Measurements from ENCODE around the gene PLPP1. TPM values are rescaled to one million over a fixed set of nuclear protein-coding genes. Genes with fewer than 3 reads are reported as not detected.

PLPP1 gene
- total and polyA plus RNA-seq, 8 donors, result 56.2 to 93.6 (median 85.1) TPM

- H3K27ac ChIP-seq, result no peak overlapping the region
- no peak for DNase-seq
- TF ChIP-seq CTCF (IDR thresholded peaks at IDR 0.05), result no peak
- intact Hi-C loops (cut with DNase I), result no loop called here
- peaks cover 0 to 5% of the 10 kb centered on the region in 2 donors for H3K4me1 ChIP-seq
- ATAC-seq, result no peak
- peaks cover 0 to 50% of the 10 kb centered on the region in 2 donors for H3K36me3 ChIP-seq
- no peaks in the 10 kb centered on the region for H3K9me3 ChIP-seq
- no peak overlapping the region for H3K4me3 ChIP-seq
- no peaks in the 10 kb centered on the region for H3K27me3 ChIP-seq
These were observed 123.9 kb downstream of the PLPP1 start for GRCh38 chr5:55410845-55411244.

- H3K4me1 ChIP-seq, result peaks cover 0 to 5% of the 10 kb centered on the region in 2 donors
- H3K27me3 ChIP-seq, result no peaks in the 10 kb centered on the region
- no peak overlapping the region for H3K27ac ChIP-seq
- no peak for TF ChIP-seq CTCF (IDR thresholded peaks at IDR 0.05)
- H3K9me3 ChIP-seq, result no peaks in the 10 kb centered on the region
- peaks cover 0 to 52% of the 10 kb centered on the region in 2 donors for H3K36me3 ChIP-seq
- no peak for ATAC-seq
- intact Hi-C loops (cut with DNase I), result loop anchor here in 1 of 2 donors (5.0 kb wide), 1 partner anchor 278 kb away; no protein-coding TSS in a partner anchor
- no peak for DNase-seq
- no peak overlapping the region for H3K4me3 ChIP-seq
These were observed 125.0 kb downstream of the PLPP1 start for GRCh38 chr5:55409775-55410174.

GRCh38 chr5:55407984-55408383, 126.8 kb downstream of the PLPP1 start:
- H3K36me3 ChIP-seq, result peaks cover 0 to 64% of the 10 kb centered on the region in 2 donors
- DNase-seq, result no peak
- H3K27me3 ChIP-seq, result no peaks in the 10 kb centered on the region
- ATAC-seq, result no peak
- H3K9me3 ChIP-seq, result no peaks in the 10 kb centered on the region
- intact Hi-C loops (cut with DNase I), result loop anchor here in 1 of 2 donors (5.0 kb wide), 1 partner anchor 279 kb away; no protein-coding TSS in a partner anchor
- no peak overlapping the region for H3K4me3 ChIP-seq
- H3K4me1 ChIP-seq, result peaks cover 0 to 5% of the 10 kb centered on the region in 2 donors
- no peak overlapping the region for H3K27ac ChIP-seq
- TF ChIP-seq CTCF (IDR thresholded peaks at IDR 0.05), result no peak

GRCh38 chr5:55407059-55407684, 127.6 kb downstream of the PLPP1 start:
- peak; percentile 80 for ATAC-seq
- intact Hi-C loops (cut with DNase I), result loop anchor here in 1 of 2 donors (5.0 kb wide), 1 partner anchor 280 kb away; no protein-coding TSS in a partner anchor
- H3K36me3 ChIP-seq, result peaks cover 0 to 70% of the 10 kb centered on the region in 2 donors
- no peaks in the 10 kb centered on the region for H3K27me3 ChIP-seq
- peaks cover 0 to 5% of the 10 kb centered on the region in 2 donors for H3K4me1 ChIP-seq
- peak; percentile 22 to 54 for TF ChIP-seq CTCF (IDR thresholded peaks at IDR 0.05)
- peak in 1 of 4 donors; percentile 58 for DNase-seq
- H3K9me3 ChIP-seq, result no peaks in the 10 kb centered on the region
- no peak overlapping the region for H3K4me3 ChIP-seq
- H3K27ac ChIP-seq, result no peak overlapping the region

- Histone ChIP-seq H3K4me3 (no peak overlapping the region), H3K9me3 (no peaks in the 10 kb centered on the region), H3K27me3 (no peaks in the 10 kb centered on the region), H3K36me3 (peaks cover 0 to 70% of the 10 kb centered on the region in 2 donors), H3K27ac (no peak overlapping the region), H3K4me1 (peaks cover 0 to 5% of the 10 kb centered on the region in 2 donors)
- DNase-seq (no peak), ATAC-seq (peak; percentile 54)
- intact Hi-C loops (cut with DNase I), result loop anchor here in 1 of 2 donors (5.0 kb wide), 1 partner anchor 281 kb away; no protein-coding TSS in a partner anchor
- no peak for TF ChIP-seq CTCF (IDR thresholded peaks at IDR 0.05)
These were observed 128.5 kb downstream of the PLPP1 start for GRCh38 chr5:55406292-55406691.

Data from left lung (tissue), 10 donors.